Suppressor macrophage treated with lipopolysaccharide for 1 hour (primary cell): ENCODE measurements around the gene POU2F2.

ENCODE experiments used
- DNase-seq, 3 donors: peaks; one replicate each; pipeline ENCODE4 v3.0.0-alpha.2; 2020 to 2022

Gene POU2F2

DNA sequence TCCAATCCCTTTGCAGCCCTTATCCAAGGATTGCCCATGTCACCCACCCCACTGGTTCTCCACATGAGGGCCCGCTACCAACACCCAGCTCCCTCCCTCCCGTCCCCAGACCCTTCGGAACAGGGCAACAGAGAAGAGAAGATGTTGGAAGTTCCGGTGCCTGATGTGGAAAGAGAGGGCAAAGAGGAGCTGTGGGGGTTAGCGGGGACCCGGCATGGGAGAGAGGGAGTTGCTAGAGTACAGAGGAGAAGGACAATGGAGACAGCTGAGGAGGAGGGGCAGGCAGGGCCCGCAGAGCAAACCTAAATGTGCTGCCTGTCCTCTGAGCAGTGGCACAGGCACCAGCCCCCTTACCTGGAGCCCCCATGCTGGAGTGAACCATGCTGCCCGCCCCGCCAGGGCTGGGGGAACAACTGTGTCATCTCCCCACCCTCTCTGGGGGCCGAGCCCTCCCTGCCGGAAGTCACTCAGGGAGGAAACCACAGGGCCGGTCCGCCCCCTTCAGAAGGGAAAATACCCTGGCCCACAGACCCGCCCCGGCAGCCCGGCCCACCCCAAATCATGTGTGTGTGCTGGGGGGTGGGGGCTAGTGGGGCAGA, at the start of gene POU2F2:
TSS of gene POU2F2 (minus strand) at position 417 of the 599 bp plus-strand sequence. CDS start at position 382, 35 bp downstream.
- peak; percentile 67 to 81 (median 71) for DNase-seq

DNA sequence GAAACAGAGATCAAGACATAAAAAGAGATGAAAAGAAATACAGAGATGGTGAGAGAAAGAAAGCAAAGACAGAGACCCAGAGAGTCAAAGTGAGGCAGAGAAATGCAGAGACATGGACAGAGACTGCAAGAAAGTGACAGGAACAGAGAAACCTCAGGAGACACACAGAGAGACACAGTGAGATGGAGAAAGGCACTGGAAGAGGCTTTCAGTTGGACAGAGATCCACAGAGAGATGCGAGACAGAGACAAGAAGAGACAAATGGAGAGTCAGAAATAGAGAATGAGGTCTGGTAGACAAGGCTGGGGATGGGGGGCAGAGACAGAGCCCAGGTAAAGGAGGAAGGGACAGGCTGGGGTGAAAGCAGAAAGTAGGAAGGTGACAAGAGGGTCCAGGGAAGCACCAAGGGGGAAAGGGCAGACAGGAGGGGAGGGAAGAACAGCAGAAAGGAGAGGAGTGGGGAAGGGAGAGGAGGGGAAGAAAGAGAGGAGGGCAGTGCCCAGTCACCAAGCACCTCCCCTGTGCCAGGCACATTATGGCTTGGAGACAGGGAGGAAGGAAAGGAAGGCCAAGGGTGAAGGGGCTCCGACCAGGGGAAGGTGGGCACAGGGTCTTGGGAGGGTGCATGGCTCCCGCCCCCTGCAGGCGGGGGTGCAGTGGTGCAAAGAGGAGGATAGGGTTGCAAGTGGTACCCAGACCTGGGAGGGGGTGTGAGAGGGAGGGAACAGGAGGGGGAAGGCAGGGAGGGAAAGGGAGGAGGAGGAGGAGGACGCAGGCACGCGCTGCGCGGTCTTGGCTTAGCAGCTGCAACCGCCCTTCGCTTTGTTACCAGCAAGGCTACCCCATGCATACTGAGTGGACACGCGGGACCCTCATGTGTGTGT, 46.8 kb upstream of the POU2F2 start:
- DNase-seq: peak in 1 of 3 donors; percentile 39

DNA sequence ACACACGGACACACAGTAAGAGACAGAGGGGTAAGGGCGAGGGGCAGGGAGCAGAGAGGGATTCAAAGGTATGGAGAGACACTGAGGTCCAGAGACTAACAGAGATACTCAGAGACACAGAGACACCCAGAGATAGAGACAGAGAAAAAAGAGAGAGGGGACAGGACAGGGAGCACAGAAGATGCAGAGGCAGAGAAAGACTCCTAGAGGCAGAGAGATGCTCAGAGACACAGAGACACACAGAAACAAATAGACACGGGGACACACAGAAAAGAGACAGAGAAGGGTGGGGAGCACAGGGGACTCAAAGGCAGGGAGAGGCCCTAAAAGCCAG, 45.4 kb upstream of the POU2F2 start:
- DNase-seq: no peak

- DNase-seq: peak; percentile 78 to 91 (median 83)
Measured at GRCh38 chr19:42176990-42177685, 44.9 kb upstream of the POU2F2 start.

GRCh38 chr19:42176649-42176989, 44.4 kb upstream of the POU2F2 start:
- no peak for DNase-seq

DNA sequence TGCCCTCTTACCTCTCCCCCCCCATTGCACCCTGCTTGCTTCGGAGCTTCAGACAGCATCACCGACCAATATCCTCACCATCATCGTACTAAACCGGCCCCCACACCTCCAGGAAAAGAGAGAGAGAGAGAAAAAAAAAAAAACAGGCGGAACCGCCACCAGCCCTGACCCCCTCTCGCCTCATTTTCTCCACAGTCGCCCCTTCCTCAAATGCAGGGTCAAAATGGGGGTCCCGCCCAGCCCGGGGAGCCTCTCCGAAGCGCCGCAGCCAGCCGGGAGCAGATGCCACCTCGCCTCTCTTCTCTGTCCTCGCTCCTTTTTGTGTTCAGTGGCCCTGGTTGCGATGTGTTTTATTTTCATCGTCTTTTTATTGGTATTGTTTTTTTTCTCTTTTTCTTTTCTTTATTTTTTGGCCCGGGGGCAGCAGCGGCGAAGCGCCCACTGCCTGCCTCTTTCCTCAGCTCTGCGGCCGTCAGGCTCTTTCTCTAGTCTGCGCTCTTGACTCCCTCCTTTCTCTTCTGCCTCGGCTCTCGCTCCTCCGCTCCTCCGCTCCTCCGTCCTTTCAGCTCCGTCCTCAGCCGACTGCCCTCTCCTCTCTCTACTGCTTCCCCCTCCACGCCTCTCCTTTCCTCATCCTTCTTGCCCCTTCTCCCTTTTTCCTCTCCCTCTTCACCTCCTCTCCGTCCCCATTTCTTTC, 43.9 kb upstream of the POU2F2 start:
- peak in 2 of 3 donors; percentile 25 to 31 for DNase-seq

DNA sequence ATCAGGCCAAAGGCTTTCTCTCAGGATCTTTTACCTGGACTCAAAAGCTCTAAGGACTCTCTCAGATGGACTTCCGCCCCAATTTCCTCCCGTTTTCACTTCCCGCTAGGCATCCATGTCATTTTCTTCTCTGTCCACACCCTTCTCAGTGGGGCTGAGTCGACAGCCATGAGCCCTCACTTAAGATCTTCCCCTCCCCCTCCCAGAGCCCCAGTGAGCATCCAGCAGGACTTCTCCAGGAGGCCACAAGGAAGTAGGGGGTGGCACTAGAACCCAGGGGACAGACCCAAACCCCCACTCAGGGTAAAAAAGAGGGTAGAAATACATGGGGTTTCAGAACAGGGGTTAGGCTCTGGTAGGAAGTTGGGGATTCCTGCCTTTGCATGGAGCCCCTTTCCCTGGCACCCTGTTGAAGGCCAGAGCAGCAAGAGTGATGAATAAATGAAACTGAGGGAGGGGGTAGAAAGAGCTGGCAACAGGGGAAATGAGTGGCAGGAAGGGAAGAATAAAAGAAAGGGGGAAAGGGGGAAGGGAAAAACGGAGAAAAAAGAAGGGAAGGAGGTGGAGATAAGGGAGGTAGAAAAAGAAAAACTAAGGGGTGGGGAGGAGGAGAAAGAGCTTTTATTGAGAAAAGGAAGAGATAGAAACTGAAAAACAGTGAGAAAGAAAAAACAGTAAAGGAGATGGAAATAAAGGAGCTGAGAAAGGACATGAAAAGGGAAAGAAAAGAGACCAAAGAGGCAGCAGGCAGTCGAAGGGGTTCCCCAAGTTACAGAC, 42.9 kb upstream of the POU2F2 start:
- DNase-seq: no peak

GRCh38 chr19:42174188-42174587, 41.9 kb upstream of the POU2F2 start:
- no peak for DNase-seq

DNA sequence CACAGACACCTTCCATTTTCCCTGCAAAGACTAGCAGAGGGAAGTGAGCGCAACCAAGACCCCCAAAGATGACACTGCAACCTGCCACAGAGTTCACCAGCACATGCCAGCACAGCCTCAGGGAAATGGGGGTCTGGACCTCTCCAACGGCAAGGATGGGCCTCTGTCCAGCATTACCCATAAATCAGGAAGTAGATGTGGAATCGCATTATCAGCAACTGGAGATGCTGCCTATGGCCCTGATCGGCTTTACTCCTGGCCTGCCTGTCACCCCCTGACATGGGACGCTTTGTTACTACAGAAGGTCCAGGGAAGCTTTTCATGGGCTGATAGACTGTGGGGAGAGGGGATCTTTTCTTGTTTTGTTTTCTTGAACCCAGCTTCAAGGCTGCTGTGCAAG, 41.4 kb upstream of the POU2F2 start:
- no peak for DNase-seq

DNA sequence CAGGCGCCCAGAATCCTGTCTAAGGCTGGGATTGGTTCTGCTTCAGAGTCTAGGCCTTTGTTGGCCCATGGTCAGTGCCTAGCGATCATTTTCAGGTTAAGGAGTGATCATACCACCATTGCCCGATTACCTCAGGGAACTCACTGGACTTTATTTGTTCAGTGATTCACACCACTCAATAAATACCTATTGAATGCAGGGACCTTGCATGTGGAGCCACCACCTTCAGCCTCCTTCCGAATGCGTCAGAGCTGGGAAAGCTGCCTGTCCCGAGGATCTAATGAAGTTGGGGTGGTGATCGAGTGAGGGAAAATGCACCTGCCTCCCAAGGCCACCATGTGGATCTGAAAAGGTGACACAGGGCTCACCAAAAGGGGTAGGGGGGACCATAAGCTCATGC, 40.0 kb upstream of the POU2F2 start:
- no peak for DNase-seq

DNA sequence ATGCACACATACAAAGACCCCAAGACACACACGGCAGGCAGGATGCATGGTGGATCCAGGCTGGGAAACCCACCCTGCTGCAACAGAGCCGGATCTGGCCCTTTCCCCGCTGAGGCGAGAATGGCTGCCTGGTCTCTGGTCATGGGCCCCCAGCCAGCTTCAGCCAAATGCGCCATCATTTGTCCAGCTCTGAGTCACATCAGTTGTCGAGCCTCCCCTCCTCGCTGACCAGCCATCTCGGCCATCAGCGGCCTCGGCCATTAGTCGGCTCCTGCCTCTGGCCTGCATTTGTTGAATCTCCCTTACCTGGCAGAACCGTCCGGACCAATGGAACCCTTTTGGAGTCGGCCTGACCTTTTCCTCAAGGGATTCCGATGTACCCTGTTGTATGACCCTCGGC, 38.5 kb upstream of the POU2F2 start:
- DNase-seq: no peak

DNA sequence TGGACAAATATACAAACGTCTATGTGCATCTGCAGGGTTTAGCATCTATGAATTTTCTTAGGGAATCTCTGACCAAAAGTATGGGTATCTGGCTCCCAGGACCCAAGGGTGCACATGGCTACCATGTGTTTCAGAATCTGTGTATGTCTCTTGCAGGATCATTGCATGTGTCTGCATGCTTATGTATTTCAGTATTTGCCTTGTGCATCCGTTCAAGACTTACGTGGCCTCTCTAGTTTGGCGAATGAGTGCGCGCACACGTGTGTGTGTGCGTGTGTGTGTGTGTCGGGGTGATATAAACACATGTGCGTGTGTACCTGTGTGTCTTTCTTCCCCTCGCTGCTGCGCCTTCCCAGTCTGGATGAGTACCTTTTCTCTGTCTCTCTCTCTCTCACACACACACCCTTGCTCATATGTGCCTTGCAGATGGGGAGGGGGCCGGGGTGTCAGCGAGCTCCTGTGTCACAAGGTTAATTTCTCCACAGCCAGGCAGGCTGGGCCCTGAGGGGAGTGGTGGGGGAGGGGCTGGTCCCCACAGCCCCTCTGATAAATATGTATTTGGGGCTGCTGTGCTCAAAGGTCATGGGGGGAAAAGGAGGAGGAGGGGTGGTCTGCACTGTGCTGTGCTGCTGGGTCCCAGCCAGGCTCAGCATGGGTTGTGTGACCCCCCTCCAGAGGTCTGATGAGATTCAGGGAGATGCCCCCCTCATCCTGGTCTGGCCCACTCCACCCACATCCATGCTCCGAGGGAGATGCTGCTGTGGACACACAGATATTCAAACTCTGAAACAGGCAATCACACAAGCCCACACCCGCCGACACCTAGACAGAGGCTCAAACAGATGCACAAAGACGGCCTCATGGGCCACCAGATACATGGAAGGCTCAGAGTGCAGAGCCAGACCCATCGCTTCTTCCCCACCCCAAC, 37.5 kb upstream of the POU2F2 start:
- no peak for DNase-seq

DNA sequence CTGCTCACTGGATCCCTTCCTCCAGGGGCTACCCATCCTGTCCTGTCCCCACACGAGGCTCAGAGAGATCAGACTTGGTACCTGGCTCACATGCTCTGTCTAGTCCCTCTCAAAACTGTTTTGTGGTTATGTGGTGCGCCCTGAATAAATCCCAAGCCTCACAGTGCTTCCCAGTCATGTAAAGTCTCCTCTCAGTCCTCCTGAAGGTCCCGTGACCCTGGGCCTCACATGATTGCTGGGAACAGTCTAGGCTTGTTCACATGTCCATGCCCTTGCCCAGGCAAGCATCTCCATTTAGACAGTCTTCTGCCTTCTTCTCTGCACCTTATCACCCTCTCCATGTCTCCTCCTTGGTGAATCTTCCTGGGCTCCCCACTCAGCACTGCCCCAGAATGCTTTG, 36.0 kb upstream of the POU2F2 start:
- no peak for DNase-seq

- DNase-seq: no peak
Measured at GRCh38 chr19:42166316-42166715, 34.1 kb upstream of the POU2F2 start.

DNA sequence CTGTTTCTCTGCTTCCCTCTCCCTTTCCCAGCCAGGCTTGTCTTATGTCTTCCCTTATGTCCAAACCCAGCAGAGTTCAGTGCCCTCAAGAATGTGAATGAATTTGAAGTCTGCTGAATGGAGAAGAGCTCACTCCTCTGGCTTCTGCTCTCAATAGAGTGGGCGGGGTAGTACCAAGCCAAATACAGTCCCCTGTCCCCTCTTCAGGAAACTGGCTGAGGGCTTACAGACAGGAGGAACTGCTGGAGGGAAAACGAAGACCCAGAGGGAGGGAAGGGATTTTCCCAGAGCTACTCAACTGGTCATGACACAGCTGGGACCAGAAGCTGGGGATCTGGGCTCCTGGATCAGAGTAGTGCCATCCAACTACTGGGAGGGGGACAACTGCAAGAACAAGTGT, 32.9 kb upstream of the POU2F2 start:
- peak; percentile 75 to 84 (median 80) for DNase-seq

- no peak for DNase-seq
Measured at GRCh38 chr19:42161616-42162263, 29.5 kb upstream of the POU2F2 start.

DNA sequence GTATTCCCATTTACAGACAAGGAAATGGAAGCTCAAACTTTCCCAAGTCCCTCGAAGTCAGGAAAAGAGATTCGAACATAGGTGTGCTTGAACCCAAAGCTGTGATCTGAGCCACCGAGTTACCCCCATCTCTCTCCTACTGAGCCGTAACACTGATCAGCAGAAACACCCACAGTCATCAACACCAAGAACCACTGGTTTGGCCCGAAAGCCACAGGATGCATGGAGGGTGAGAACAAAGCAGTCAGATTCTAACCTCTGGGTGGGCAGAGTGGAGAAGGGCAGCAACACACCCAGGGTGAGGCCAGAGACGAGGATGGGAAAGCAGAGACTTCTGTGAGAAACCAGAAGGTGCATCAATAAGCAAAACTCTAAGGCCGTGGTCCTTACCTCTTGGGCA, 27.7 kb upstream of the POU2F2 start:
- DNase-seq: no peak

GRCh38 chr19:42158926-42159325, 26.7 kb upstream of the POU2F2 start:
- DNase-seq: no peak

GRCh38 chr19:42156571-42156970, 24.3 kb upstream of the POU2F2 start:
- DNase-seq: no peak

DNA sequence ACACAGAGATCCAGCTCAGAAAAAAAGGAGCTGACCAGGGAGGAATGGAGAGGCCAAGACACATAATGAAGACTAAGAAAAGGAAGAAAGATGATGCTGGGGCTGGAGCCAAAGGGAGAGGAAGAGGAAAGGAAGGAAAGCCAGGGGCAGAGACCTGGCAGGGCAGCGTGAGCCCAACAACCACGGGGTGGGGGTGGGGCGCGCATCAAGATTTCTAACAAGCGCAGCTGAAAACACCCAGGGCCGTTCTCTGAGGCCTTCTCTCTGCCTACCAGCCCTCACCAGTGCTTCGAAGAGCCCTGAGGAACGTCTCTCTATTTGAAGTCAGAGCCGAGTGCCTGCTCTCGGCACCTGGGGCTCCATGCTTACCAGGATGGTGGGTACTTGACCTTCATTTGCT, 23.6 kb upstream of the POU2F2 start:
- no peak for DNase-seq
